NB4 (cell line): ENCODE data around the gene PHACTR1.
A peak's percentile ranks its signal among the peaks of the same experiment; 100 is the strongest.

Experiments used
- DNase-seq: peaks from one replicate; pipeline ENCODE4 v3.0.0; 2010; ENCODE audit warnings: low read depth
- H3K4me3 ChIP-seq: one replicate; pipeline ENCODE4 v1.5.1; 2011; ENCODE audit warnings: mild to moderate bottlenecking, low read depth, low read length, moderate library complexity
- CTCF ChIP-seq: IDR thresholded peaks from one replicate; pipeline ENCODE4 v1.5.1; 2012; ENCODE audit warnings: low read depth, low read length
- MAX ChIP-seq: IDR thresholded peaks from 2 replicates; pipeline ENCODE4 v1.6.1; 2011; ENCODE audit warnings: low read depth, low read length
- MYC ChIP-seq: IDR thresholded peaks from 2 replicates; pipeline ENCODE4 v1.6.1; 2011; ENCODE audit warnings: low read depth, low read length
- POLR2A ChIP-seq: IDR thresholded peaks from 2 replicates; pipeline ENCODE4 v1.6.1; 2011; ENCODE audit warnings: mild to moderate bottlenecking; ENCODE audit not compliant: insufficient read length; ENCODE audit errors: extremely low read depth

PHACTR1 gene

GRCh38 chr6:13277231-13277630 is 560.7 kb downstream of the PHACTR1 start:
- H3K4me3 ChIP-seq, result no peak overlapping the region
- DNase-seq, result no peak
- no peak for TF ChIP-seq CTCF
- TF ChIP-seq MYC, result no peak
- no peak for TF ChIP-seq MAX
- no peak for TF ChIP-seq POLR2A

- TF ChIP-seq MYC (no peak), CTCF (peak; percentile 48)
- peak; percentile 56 for DNase-seq
- no peak overlapping the region for H3K4me3 ChIP-seq
Measured at GRCh38 chr6:13278164-13278563, 561.6 kb downstream of the PHACTR1 start.

- TF ChIP-seq POLR2A (no peak), MYC (no peak), CTCF (no peak), MAX (no peak)
- no peak for DNase-seq
- H3K4me3 ChIP-seq, result no peak overlapping the region
Measured at GRCh38 chr6:13278991-13279390, 562.4 kb downstream of the PHACTR1 start.

- no peak overlapping the region for H3K4me3 ChIP-seq
- TF ChIP-seq POLR2A, result no peak
- TF ChIP-seq CTCF, result no peak
- TF ChIP-seq MYC, result no peak
- no peak for TF ChIP-seq MAX
- DNase-seq, result no peak
Measured at GRCh38 chr6:13280254-13280653, 563.7 kb downstream of the PHACTR1 start.

GRCh38 chr6:13281686-13282085 is 565.1 kb downstream of the PHACTR1 start:
- no peak overlapping the region for H3K4me3 ChIP-seq
- TF ChIP-seq CTCF (no peak), POLR2A (no peak), MAX (no peak), MYC (no peak)
- no peak for DNase-seq

GRCh38 chr6:13282393-13283069 is 566.0 kb downstream of the PHACTR1 start:
- no peak for TF ChIP-seq MAX
- TF ChIP-seq POLR2A, result no peak
- TF ChIP-seq CTCF, result no peak
- TF ChIP-seq MYC, result no peak
- H3K4me3 ChIP-seq, result no peak overlapping the region
- DNase-seq, result no peak
